ENCODE measurements around the gene POLR3GL.

DNA sequence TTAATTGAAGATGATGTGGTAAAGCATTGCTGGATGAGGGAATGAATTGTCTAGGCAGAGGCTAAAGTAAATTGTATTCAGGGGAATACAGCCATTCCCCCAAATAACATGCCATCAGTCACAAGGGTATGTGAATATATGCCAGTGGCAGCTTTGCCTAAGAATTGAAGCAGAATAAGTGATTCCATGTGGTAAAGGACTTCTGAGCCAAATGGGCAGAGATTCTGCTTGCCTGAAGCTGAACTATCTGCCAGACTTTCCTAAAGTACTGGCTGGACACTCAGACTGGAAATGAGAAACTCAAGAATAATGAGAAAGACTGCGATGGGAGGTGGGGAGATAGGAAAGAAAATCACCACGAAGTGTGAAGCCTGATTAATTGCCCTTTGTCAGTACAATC lies 9.1 kb upstream of the POLR3GL start:
- TF ChIP-seq WRNIP1 (IDR thresholded peaks at IDR 0.05; ENCODE audit: borderline replicate concordance, low read depth, low read length) (no peak), PML (IDR thresholded peaks at IDR 0.05; ENCODE audit: low read length) (no peak), NFIC (IDR thresholded peaks at IDR 0.05; ENCODE audit: low read depth, low read length) (no peak), CBX5 (IDR thresholded peaks at IDR 0.05; ENCODE audit: low read depth) (no peak)
- TF ChIP-seq, protein P1, sequence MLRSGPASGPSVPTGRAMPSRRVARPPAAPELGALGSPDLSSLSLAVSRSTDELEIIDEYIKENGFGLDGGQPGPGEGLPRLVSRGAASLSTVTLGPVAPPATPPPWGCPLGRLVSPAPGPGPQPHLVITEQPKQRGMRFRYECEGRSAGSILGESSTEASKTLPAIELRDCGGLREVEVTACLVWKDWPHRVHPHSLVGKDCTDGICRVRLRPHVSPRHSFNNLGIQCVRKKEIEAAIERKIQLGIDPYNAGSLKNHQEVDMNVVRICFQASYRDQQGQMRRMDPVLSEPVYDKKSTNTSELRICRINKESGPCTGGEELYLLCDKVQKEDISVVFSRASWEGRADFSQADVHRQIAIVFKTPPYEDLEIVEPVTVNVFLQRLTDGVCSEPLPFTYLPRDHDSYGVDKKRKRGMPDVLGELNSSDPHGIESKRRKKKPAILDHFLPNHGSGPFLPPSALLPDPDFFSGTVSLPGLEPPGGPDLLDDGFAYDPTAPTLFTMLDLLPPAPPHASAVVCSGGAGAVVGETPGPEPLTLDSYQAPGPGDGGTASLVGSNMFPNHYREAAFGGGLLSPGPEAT (IDR thresholded peaks at IDR 0.05; ENCODE audit: low read depth), result no peak
- TF ChIP-seq, protein P2, sequence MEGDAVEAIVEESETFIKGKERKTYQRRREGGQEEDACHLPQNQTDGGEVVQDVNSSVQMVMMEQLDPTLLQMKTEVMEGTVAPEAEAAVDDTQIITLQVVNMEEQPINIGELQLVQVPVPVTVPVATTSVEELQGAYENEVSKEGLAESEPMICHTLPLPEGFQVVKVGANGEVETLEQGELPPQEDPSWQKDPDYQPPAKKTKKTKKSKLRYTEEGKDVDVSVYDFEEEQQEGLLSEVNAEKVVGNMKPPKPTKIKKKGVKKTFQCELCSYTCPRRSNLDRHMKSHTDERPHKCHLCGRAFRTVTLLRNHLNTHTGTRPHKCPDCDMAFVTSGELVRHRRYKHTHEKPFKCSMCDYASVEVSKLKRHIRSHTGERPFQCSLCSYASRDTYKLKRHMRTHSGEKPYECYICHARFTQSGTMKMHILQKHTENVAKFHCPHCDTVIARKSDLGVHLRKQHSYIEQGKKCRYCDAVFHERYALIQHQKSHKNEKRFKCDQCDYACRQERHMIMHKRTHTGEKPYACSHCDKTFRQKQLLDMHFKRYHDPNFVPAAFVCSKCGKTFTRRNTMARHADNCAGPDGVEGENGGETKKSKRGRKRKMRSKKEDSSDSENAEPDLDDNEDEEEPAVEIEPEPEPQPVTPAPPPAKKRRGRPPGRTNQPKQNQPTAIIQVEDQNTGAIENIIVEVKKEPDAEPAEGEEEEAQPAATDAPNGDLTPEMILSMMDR (IDR thresholded peaks at IDR 0.05 in 2 of 3, conservative IDR thresholded peaks at IDR 0.05 in 1 of 3; ENCODE audit: control insufficient read depth in 2 of 3, extremely low read depth in 1 of 3, insufficient read depth in 1 of 3, low read depth in 3 of 3, low read length in 3 of 3), result no peak

Measured in GM12878 (cell line).